CD14-positive monocyte (primary cell): ENCODE data around the gene PPFIA1. TPM values are rescaled to one million over a fixed set of nuclear protein-coding genes. Genes with fewer than 3 reads are reported as not detected.

ENCODE experiments used
- DNase-seq, 3 donors: peaks; one replicate each; pipeline ENCODE4 v3.0.0-alpha.2; 2011 to 2022
- H2AFZ ChIP-seq: 2 replicates; pipeline ENCODE4 v1.6.0; 2012; ENCODE audit warnings: mild to moderate bottlenecking, low read depth, low read length, inconsistent platforms; ENCODE audit not compliant: insufficient read depth, poor library complexity, severe bottlenecking
- H3K27ac ChIP-seq, 2 donors: 1 replicate in 1 of 2; 2 replicates in 1 of 2; pipeline ENCODE4 v1.5.1; 2012 to 2013; ENCODE audit warnings: low read length in 2 of 2, control low read depth in 1 of 2, inconsistent platforms in 1 of 2, low read depth in 1 of 2, mild to moderate bottlenecking in 1 of 2
- H3K27me3 ChIP-seq, 2 donors: one replicate each; pipeline versions ENCODE4 v1.6.0 to v1.6.1; 2011 to 2013; ENCODE audit warnings: low read length in 2 of 2; ENCODE audit not compliant: control insufficient read depth in 2 of 2, insufficient read depth in 2 of 2
- H3K36me3 ChIP-seq, 2 donors: replicated peaks in 1 of 2; 1 replicate in 1 of 2; 2 replicates in 1 of 2; pipeline versions ENCODE4 v1.5.1 to v1.6.1; 2012 to 2013; ENCODE audit warnings: low read length in 2 of 2, control low read depth in 1 of 2, inconsistent platforms in 1 of 2, mild to moderate bottlenecking in 1 of 2; ENCODE audit not compliant: insufficient read depth in 2 of 2, control insufficient read depth in 1 of 2
- H3K4me1 ChIP-seq, 2 donors: 1 replicate in 1 of 2; 2 replicates in 1 of 2; pipeline versions ENCODE4 v1.5.1 to v1.6.1; 2012 to 2013; ENCODE audit warnings: low read length in 2 of 2, control low read depth in 1 of 2, inconsistent platforms in 1 of 2, mild to moderate bottlenecking in 1 of 2, moderate library complexity in 1 of 2; ENCODE audit not compliant: insufficient read depth in 2 of 2, control insufficient read depth in 1 of 2
- H3K4me2 ChIP-seq: replicated peaks from 2 replicates; pipeline ENCODE3; 2012; ENCODE audit warnings: low read length, moderate library complexity, mild to moderate bottlenecking; ENCODE audit not compliant: poor library complexity, severe bottlenecking; ENCODE audit errors: extremely low read depth
- H3K4me3 ChIP-seq, 3 experiments: fragments of 200-600 bp in 1 of 3; sonication (generic) in 1 of 3; replicated peaks in 1 of 3; 1 replicate in 2 of 3; 2 replicates in 1 of 3; pipeline ENCODE4 v1.5.1; 2011 to 2013; ENCODE audit warnings: low read length in 3 of 3, mild to moderate bottlenecking in 3 of 3, control low read depth in 2 of 3, low read depth in 2 of 3, inconsistent platforms in 1 of 3, moderate library complexity in 1 of 3
- H3K79me2 ChIP-seq: 2 replicates; pipeline ENCODE4 v1.6.0; 2012; ENCODE audit warnings: mild to moderate bottlenecking, control low read depth, inconsistent platforms, low read length, moderate library complexity; ENCODE audit not compliant: insufficient read depth
- H3K9ac ChIP-seq: 2 replicates; pipeline ENCODE4 v1.6.0; 2017; ENCODE audit warnings: low read length, mild to moderate bottlenecking; ENCODE audit not compliant: insufficient read depth, poor library complexity, severe bottlenecking
- H3K9me3 ChIP-seq, 2 donors: replicated peaks in 1 of 2; 1 replicate in 1 of 2; 2 replicates in 1 of 2; pipeline versions ENCODE4 v1.5.1 to v1.6.1; 2012 to 2013; ENCODE audit warnings: low read length in 2 of 2, control low read depth in 1 of 2; ENCODE audit not compliant: control insufficient read depth in 1 of 2, insufficient read depth in 1 of 2
- H4K20me1 ChIP-seq: 2 replicates; pipeline ENCODE4 v1.6.0; 2012; ENCODE audit warnings: mild to moderate bottlenecking, low read length, control low read depth, moderate library complexity; ENCODE audit not compliant: insufficient read depth
- H3K27ac Mint-ChIP-seq, 7 donors: one replicate each; pipeline ENCODE4 v1.8.0; 2020; ENCODE audit warnings: mild to moderate bottlenecking in 7 of 7, mixed read lengths in 7 of 7, moderate library complexity in 6 of 7, inconsistent platforms in 2 of 7
- H3K27me3 Mint-ChIP-seq, 3 donors: one replicate each; pipeline ENCODE4 v1.8.0; 2021 to 2022; ENCODE audit warnings: low read depth in 3 of 3, mild to moderate bottlenecking in 3 of 3, mixed read lengths in 3 of 3, moderate library complexity in 3 of 3, inconsistent platforms in 1 of 3
- H3K36me3 Mint-ChIP-seq, 2 donors: one replicate each; pipeline ENCODE4 v1.8.0; 2020; ENCODE audit warnings: mixed read lengths in 2 of 2, inconsistent platforms in 1 of 2, mild to moderate bottlenecking in 1 of 2
- H3K4me1 Mint-ChIP-seq: one replicate; pipeline ENCODE4 v1.8.0; 2020; ENCODE audit warnings: mild to moderate bottlenecking, mixed read lengths
- H3K4me3 Mint-ChIP-seq, 2 donors: one replicate each; pipeline ENCODE4 v1.8.0; 2020; ENCODE audit warnings: mild to moderate bottlenecking in 2 of 2, mixed read lengths in 2 of 2, moderate library complexity in 1 of 2
- H3K9me3 Mint-ChIP-seq, 7 donors: one replicate each; pipeline ENCODE4 v1.8.0; 2020 to 2022; ENCODE audit warnings: mixed read lengths in 7 of 7, mild to moderate bottlenecking in 6 of 7, moderate library complexity in 6 of 7, inconsistent platforms in 2 of 7
- WGBS: methylation state at CpG from one replicate; pipeline ENCODE4 v1.1.5; 2013; ENCODE audit warnings: missing lambda C conversion rate; ENCODE audit not compliant: insufficient coverage; 5-methylcytosine and 5-hydroxymethylcytosine counted together
- intact Hi-C, 2 donors: fragments of 100-400 bp; cut with micrococcal nuclease; formaldehyde crosslinking; loops; one replicate each; pipeline versions ENCODE4 v1.15.0 to v1.15.1; 2023
- polyA plus RNA-seq, 3 donors: library from polyadenylated mRNA; depleted of rRNA in 1 of 3; unstranded in 2 of 3; stranded (reverse) in 1 of 3; fragments of 300-500 nt in 2 of 3; fragments of >200 nt in 1 of 3; fragmentation: Illumina TruSeq in 2 of 3; gene quantifications; 1 replicate in 2 of 3; 2 replicates in 1 of 3; pipeline ENCODE4 v1.2.3, GENCODE V29; 2012 to 2021
- TF ChIP-seq, protein P1 (sequence below): fragments of 200-600 bp; IDR thresholded peaks from one replicate; pipeline ENCODE4 v1.8.0; 2022; ENCODE audit warnings: antibody characterized with exemption, mild to moderate bottlenecking

The PPFIA1 gene
- polyA plus RNA-seq, 3 donors: 7.5 to 65.7 (median 15.5) TPM

DNA sequence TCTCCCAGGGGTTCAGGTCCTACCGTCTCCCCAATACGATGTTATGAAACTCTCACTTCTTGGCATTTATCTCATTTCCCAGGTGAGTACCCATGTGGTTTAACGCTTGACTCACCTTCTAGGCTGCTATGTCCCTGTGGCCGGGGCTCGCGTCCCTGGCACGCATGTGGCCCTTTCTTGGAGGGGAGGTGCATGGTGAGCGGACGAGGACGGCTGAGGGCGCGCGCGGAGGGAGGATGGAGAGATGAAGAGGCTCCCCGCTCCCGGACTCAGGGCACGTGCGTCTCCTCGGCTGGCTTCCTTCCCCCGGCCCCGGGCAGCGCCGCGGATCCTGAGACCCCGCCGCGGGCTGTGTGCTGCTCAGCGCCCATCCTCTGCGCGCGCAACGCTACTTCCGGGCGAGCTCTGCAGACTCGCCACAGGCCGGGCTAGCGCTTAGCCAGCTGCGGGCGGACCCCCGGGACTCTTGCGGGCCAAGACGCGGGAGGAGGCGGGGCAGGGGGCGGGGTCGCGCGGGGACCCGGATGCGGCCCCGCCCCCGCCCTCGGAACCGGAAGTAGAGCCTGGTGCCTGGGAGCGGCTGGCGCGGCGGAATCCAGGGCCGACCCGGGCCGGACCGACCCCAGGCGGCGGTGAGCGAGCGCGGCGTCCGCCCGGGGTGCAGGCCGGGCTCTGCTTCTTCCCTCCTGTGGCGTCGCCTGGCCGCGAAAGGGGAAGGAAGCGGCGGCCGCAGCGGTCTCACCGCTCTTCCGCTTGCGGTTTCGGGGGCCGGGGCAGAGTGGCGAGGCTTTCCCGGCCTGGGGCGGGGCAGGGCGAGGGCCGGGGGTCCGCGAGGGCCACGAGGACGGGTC, 127.7 kb downstream of the PPFIA1 start, which contains the start of gene CTTN:
Gene CTTN (plus strand): TSS at position 547 of the 851 bp plus-strand sequence. CDS start 8,769 bp downstream, outside the sequence.
- Histone ChIP-seq H3K4me3 (peak within 1 kb of the TSS in 1 of 3 experiments; percentile 55), H3K9ac (peak within 1 kb of the TSS; percentile 8), H2AFZ (peak within 1 kb of the TSS; percentile 20), H3K27me3 (peaks cover 81 to 91% of the 10 kb centered on the region in 2 donors), H3K4me1 (peaks cover 35 to 36% of the 10 kb centered on the region in 2 donors), H3K27ac (no peak within 1 kb of the TSS), H4K20me1 (peaks cover 47% of the 10 kb centered on the region), H3K4me2 (peak within 1 kb of the TSS; percentile 68), H3K9me3 (peaks cover 0 to 27% of the 10 kb centered on the region in 2 donors), H3K36me3 (no peaks in the 10 kb centered on the region), H3K79me2 (no peaks in the 10 kb centered on the region)
- Mint-ChIP-seq H3K4me3 (peak within 1 kb of the TSS; percentile 27 to 97), H3K4me1 (peaks cover 31% of the 10 kb centered on the region), H3K27ac (peak within 1 kb of the TSS in 5 of 7 donors; percentile 36 to 77 (median 53)), H3K27me3 (peaks cover 90 to 98% (median 93%) of the 10 kb centered on the region in 3 donors), H3K36me3 (peaks cover 0 to 9% of the 10 kb centered on the region in 2 donors), H3K9me3 (peaks cover 3 to 34% (median 14%) of the 10 kb centered on the region in 7 donors)
- intact Hi-C loops: no loop called here
- TF ChIP-seq, protein P1, sequence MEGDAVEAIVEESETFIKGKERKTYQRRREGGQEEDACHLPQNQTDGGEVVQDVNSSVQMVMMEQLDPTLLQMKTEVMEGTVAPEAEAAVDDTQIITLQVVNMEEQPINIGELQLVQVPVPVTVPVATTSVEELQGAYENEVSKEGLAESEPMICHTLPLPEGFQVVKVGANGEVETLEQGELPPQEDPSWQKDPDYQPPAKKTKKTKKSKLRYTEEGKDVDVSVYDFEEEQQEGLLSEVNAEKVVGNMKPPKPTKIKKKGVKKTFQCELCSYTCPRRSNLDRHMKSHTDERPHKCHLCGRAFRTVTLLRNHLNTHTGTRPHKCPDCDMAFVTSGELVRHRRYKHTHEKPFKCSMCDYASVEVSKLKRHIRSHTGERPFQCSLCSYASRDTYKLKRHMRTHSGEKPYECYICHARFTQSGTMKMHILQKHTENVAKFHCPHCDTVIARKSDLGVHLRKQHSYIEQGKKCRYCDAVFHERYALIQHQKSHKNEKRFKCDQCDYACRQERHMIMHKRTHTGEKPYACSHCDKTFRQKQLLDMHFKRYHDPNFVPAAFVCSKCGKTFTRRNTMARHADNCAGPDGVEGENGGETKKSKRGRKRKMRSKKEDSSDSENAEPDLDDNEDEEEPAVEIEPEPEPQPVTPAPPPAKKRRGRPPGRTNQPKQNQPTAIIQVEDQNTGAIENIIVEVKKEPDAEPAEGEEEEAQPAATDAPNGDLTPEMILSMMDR: no peak
- under 1% methylated on average over 80 of the region's 93 CpGs for WGBS
- peak; percentile 57 to 84 (median 75) for DNase-seq

DNA sequence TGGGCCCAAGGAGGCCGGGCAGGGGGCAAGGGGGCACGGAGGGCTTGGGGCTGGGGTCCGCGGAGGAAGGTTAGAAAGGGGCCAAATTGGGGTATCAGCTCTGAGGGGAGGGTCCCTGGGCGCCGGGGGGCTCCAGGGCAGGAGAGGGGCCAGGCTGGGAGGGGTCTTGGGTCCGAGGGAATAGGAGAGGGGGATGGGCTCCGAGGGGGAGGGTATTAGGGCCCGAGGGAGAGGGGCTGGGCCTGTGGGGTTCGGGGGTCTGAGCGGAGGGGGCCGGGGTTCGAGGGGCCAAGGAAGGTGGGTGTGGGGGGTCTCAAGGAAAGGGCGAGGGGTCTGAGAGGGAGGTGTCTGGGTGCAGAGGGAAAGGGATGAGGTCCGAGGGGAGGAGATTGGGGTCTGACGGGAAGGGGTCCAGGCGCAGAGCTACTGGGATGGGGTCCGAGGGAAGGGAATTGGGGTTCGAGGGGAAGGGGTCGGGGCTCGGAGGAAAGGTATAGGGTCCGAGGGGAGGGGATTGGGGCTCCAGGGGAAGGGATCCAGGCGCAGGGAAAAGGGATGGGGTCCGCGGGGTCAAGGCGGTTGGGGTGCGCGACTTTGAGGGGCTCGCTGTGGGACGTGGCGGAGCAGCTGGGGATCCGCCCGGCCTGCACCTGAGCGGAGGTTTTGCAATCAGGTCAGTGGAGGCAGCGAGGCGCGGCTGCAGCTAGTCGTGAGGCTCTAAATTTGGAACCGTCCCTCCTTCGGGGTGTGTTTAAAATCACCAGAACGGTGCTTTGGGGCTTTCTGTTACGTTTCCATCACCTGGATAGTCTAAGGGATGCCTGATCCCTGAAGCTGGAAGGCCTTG, 128.6 kb downstream of the PPFIA1 start:
- H3K4me1 Mint-ChIP-seq: peaks cover 31% of the 10 kb centered on the region
- H3K79me2 ChIP-seq: no peaks in the 10 kb centered on the region
- H3K9me3 ChIP-seq: peaks cover 0 to 21% of the 10 kb centered on the region in 2 donors
- H3K27me3 ChIP-seq: peaks cover 81 to 91% of the 10 kb centered on the region in 2 donors
- peak overlapping the region in 5 of 7 donors; percentile 19 to 75 (median 61) for H3K27ac Mint-ChIP-seq
- H3K4me1 ChIP-seq: peaks cover 35 to 36% of the 10 kb centered on the region in 2 donors
- H3K4me3 Mint-ChIP-seq: peak overlapping the region; percentile 24 to 86
- peaks cover 0 to 9% of the 10 kb centered on the region in 2 donors for H3K36me3 Mint-ChIP-seq
- peaks cover 3 to 34% (median 16%) of the 10 kb centered on the region in 7 donors for H3K9me3 Mint-ChIP-seq
- H3K27me3 Mint-ChIP-seq: peaks cover 90 to 98% (median 93%) of the 10 kb centered on the region in 3 donors
- H3K9ac ChIP-seq: no peak overlapping the region
- H4K20me1 ChIP-seq: peaks cover 51% of the 10 kb centered on the region
- H2AFZ ChIP-seq: no peak overlapping the region
- intact Hi-C loops: no loop called here
- H3K4me3 ChIP-seq: peak overlapping the region in 1 of 3 experiments; percentile 55
- 2% methylated on average over 35 of the region's 42 CpGs for WGBS
- TF ChIP-seq, protein P1: no peak
- peak overlapping the region; percentile 68 for H3K4me2 ChIP-seq
- no peak for DNase-seq
- H3K27ac ChIP-seq: no peak overlapping the region
- H3K36me3 ChIP-seq: no peaks in the 10 kb centered on the region
